ENCODE measurements around the gene PPA2.

PPA2 gene

DNA sequence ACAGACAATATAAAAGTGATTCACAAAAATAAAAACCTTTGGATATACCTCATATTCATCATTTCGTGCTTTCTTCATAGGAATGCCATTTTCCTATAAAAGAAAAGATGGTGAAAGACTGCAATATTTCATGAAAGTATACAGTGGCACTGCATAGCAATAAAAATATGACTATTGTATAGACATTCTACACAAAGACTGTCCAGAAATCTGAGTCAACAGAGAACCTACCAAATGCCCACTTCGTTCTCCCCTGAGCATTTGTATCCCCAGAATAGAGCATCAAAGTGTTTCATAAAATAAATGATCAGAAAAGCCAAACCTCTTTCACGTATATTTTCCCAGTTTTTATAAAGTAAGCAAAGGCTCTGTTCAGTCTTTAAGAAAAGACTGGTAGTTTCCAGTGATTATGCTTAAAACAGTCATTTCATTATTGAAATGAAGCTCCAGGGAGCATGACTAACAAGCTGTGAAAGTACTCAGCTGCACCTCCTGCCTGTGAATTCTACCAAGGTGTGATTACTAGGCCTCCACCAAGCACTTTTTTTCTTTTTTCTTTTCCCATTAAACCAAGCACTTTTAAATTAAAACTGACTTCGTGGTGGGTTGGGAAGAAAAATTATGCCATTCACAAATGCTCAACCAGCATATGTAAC, 20.2 kb downstream of the PPA2 start:
- in situ Hi-C loops (cut with HindIII; ENCODE audit: low pct_unique_long_range_greater_than_20kb, low sequenced_read_pairs), result no loop called here
- DNase-seq (ENCODE audit: low read depth in 1 of 2, low spot score in 1 of 2), result no peak
- no peak for TF ChIP-seq JUND (IDR thresholded peaks at IDR 0.05; ENCODE audit: low read depth)

- in situ Hi-C loops (cut with HindIII; ENCODE audit: low pct_unique_long_range_greater_than_20kb, low sequenced_read_pairs), result no loop called here
- TF ChIP-seq JUND (IDR thresholded peaks at IDR 0.05; ENCODE audit: low read depth), result no peak
- DNase-seq (ENCODE audit: low read depth in 1 of 2, low spot score in 1 of 2), result no peak
These were observed 22.5 kb downstream of the PPA2 start for GRCh38 chr4:105451346-105451745.

DNA sequence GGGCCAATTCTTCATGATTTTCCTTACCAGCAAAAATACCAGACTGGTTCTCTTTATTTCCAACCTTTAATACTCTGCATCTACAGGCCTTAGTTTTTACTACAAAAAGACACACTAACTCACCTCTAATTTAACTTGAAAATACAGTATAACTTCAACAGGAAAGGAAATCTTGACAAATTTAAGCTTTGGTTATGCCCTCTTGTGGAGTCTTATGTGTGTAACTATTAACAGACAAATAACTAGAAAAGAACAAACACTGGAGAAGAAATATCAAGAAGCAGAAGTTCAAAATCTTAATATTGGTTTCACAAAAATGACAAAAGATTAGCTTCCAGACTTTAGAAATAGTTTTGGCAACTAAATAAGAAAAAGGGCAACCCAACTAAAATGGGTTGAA, 33.0 kb downstream of the PPA2 start:
- DNase-seq (ENCODE audit: low read depth in 1 of 2, low spot score in 1 of 2), result no peak
- in situ Hi-C loops (cut with HindIII; ENCODE audit: low pct_unique_long_range_greater_than_20kb, low sequenced_read_pairs), result no loop called here
- no peak for TF ChIP-seq JUND (IDR thresholded peaks at IDR 0.05; ENCODE audit: low read depth)

- in situ Hi-C loops (cut with HindIII; ENCODE audit: low pct_unique_long_range_greater_than_20kb, low sequenced_read_pairs), result no loop called here
- DNase-seq (ENCODE audit: low read depth in 1 of 2, low spot score in 1 of 2), result no peak
- no peak for TF ChIP-seq JUND (IDR thresholded peaks at IDR 0.05; ENCODE audit: low read depth)
These were observed 36.2 kb downstream of the PPA2 start for GRCh38 chr4:105437637-105438036.

DNA sequence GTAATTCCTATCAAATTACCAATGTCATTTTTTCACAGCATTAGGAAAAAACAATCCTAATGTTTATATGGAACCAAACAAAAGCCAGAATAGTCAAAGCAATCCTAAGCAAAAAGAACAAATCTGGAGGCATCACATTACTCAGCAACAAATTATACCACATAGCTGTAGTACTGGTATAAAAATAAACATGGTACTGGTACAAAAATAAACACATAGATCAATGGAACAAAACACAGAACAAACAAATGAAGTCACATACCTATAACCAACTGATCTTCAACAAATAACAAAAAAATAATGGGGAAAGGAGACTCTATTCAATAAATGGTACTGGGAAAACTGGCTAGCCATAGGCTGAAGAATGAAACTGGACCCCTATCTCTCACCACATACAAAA, 37.4 kb downstream of the PPA2 start:
- in situ Hi-C loops (cut with HindIII; ENCODE audit: low pct_unique_long_range_greater_than_20kb, low sequenced_read_pairs), result no loop called here
- no peak for TF ChIP-seq JUND (IDR thresholded peaks at IDR 0.05; ENCODE audit: low read depth)
- DNase-seq (ENCODE audit: low read depth in 1 of 2, low spot score in 1 of 2), result peak in 1 of 2 experiments; percentile 22

DNA sequence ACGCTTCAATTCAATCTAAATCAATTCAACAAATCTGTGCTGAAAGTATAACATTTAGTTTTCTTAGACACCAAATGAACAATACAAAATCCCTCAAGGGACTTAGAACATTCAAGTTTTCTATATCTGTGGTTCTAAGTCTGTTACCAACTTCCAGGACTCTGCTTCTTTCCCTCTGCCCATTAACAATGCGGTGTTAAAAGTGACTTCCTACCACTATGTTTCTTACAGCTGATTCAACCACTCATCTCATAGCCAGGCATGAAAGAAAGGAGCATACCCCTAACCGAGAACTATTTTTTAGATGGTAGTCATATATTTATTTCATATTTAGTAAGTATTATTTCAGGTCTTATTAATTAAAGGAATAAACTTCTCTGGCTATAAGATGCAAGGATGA, 38.9 kb downstream of the PPA2 start:
- no peak for DNase-seq (ENCODE audit: low read depth in 1 of 2, low spot score in 1 of 2)
- in situ Hi-C loops (cut with HindIII; ENCODE audit: low pct_unique_long_range_greater_than_20kb, low sequenced_read_pairs), result no loop called here
- TF ChIP-seq JUND (IDR thresholded peaks at IDR 0.05; ENCODE audit: low read depth), result no peak

DNA sequence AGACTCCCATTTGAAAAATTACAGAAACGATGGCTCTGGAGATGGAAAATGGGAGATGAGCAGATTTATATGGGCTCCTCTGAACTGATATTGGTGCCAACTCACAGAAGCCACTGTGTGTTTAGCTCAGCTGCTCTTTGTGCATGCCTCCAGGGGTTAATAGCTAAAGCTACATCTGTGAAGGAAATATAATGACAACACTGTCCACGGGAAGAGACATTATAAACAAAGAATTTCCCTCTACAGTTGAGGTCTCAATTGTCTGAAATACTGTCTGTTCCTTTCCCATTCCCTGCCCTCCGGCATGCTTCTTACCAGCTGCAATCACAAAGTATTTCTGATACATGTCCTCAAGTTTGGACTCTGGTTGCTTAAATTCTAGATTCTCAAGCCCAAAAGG, 40.4 kb downstream of the PPA2 start:
- no peak for DNase-seq (ENCODE audit: low read depth in 1 of 2, low spot score in 1 of 2)
- TF ChIP-seq JUND (IDR thresholded peaks at IDR 0.05; ENCODE audit: low read depth), result no peak
- in situ Hi-C loops (cut with HindIII; ENCODE audit: low pct_unique_long_range_greater_than_20kb, low sequenced_read_pairs), result no loop called here

DNA sequence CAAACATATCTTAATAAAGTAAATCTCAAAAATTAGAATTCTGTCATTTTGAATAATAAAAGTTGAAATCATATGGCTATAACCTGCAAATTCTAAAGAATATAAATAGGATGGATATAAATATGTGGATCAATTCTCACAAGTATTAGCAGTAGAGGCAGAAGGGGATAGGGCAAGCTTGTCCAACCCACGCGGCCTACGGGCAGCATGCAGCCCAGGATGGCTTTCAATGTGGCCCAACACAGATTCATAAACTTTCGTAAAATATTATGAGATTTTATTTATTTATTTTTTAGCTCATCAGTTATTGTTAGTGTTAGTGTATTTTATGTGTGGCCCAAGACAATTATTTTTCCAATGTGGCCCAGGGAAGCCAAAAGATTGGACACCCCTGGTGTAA, 41.4 kb downstream of the PPA2 start:
- no peak for TF ChIP-seq JUND (IDR thresholded peaks at IDR 0.05; ENCODE audit: low read depth)
- DNase-seq (ENCODE audit: low read depth in 1 of 2, low spot score in 1 of 2), result no peak
- in situ Hi-C loops (cut with HindIII; ENCODE audit: low pct_unique_long_range_greater_than_20kb, low sequenced_read_pairs), result no loop called here

GRCh38 chr4:105430811-105431210, 43.1 kb downstream of the PPA2 start:
- no peak for DNase-seq (ENCODE audit: low read depth in 1 of 2, low spot score in 1 of 2)
- in situ Hi-C loops (cut with HindIII; ENCODE audit: low pct_unique_long_range_greater_than_20kb, low sequenced_read_pairs), result no loop called here
- TF ChIP-seq JUND (IDR thresholded peaks at IDR 0.05; ENCODE audit: low read depth), result no peak

- no peak for TF ChIP-seq JUND (IDR thresholded peaks at IDR 0.05; ENCODE audit: low read depth)
- in situ Hi-C loops (cut with HindIII; ENCODE audit: low pct_unique_long_range_greater_than_20kb, low sequenced_read_pairs), result no loop called here
These were observed 47.5 kb downstream of the PPA2 start for GRCh38 chr4:105426187-105426897.

GRCh38 chr4:105422207-105422920, 51.5 kb downstream of the PPA2 start:
- no peak for DNase-seq (ENCODE audit: low read depth in 1 of 2, low spot score in 1 of 2)
- in situ Hi-C loops (cut with HindIII; ENCODE audit: low pct_unique_long_range_greater_than_20kb, low sequenced_read_pairs), result no loop called here
- no peak for TF ChIP-seq JUND (IDR thresholded peaks at IDR 0.05; ENCODE audit: low read depth)

More at GRCh38 chr4:105426187-105426897, 47.5 kb downstream of the PPA2 start:
- no peak for DNase-seq (ENCODE audit: low read depth in 1 of 2, low spot score in 1 of 2)

- no peak for DNase-seq (ENCODE audit: low read depth in 1 of 2, low spot score in 1 of 2)
- no peak for TF ChIP-seq JUND (IDR thresholded peaks at IDR 0.05; ENCODE audit: low read depth)
- in situ Hi-C loops (cut with HindIII; ENCODE audit: low pct_unique_long_range_greater_than_20kb, low sequenced_read_pairs), result no loop called here
These were observed 56.2 kb downstream of the PPA2 start for GRCh38 chr4:105417624-105418023.

DNA sequence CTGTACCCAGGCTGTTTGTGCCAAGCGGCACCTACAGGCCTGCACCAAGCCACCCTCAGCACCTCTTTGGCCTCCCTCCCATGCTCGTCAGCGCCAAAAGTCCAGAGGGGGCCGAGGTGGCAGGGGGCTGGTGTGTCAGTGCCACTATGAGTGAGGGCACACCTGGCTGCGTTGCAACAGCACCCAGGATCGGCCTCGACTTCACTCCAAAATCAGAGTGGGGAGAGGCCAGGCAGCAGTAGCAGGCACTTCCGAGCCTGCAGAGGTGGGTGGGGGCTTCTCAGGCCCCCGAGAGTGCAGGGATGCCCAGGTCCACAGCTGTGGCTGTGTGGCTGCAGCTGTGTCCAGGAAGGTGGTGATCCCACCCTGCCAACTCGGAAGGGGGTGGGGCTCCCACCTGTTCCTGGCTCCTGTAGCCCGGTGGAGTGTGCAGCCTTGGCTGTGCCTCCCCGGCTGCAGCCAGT, 58.5 kb downstream of the PPA2 start:
- DNase-seq (ENCODE audit: low read depth in 1 of 2, low spot score in 1 of 2), result no peak
- no peak for TF ChIP-seq JUND (IDR thresholded peaks at IDR 0.05; ENCODE audit: low read depth)
- in situ Hi-C loops (cut with HindIII; ENCODE audit: low pct_unique_long_range_greater_than_20kb, low sequenced_read_pairs), result no loop called here
